Upper lobe of left lung (tissue), 4 donors: ENCODE measurements around the gene ZNF678.

Experiments used
- POLR2A ChIP-seq, 4 donors: fragments of 450-650 bp; IDR thresholded peaks; one replicate each; pipeline ENCODE4 v1.5.1; 2016 to 2017; ENCODE audit warnings: antibody characterized with exemption in 4 of 4, mild to moderate bottlenecking in 2 of 4
- POLR2AphosphoS5 ChIP-seq, 2 donors: sonication (generic); formaldehyde crosslinking; IDR thresholded peaks; one replicate each; pipeline ENCODE4 v1.5.1; 2017; ENCODE audit warnings: antibody characterized with exemption in 2 of 2
- TF ChIP-seq, protein P1 (sequence below), 6 experiments: fragments of 450-650 bp in 4 of 6; fragments of 200-600 bp in 2 of 6; sonication (generic) in 2 of 6; IDR thresholded peaks; one replicate each; pipeline ENCODE4 v1.5.1; 2016 to 2019; ENCODE audit warnings: antibody characterized with exemption in 6 of 6

DNA sequence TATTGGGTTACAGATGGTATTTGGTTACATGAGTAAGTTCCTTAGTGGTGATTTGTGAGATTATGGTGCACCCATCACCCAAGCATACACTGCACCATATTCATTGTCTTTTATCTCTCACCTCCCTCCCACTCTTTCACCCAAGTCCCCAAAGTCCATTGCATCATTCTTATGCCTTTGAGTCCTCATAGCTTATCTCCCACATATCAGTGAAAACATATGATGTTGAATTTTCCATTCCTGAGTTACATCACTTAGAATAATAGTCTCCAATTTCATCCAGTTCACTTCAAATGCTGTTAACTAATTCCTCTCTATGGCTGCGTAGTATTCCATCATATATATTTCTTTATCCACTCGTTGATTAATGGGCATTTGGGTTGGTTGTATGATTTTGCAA is 36.8 kb upstream of the ZNF678 start:
- TF ChIP-seq, protein P1, sequence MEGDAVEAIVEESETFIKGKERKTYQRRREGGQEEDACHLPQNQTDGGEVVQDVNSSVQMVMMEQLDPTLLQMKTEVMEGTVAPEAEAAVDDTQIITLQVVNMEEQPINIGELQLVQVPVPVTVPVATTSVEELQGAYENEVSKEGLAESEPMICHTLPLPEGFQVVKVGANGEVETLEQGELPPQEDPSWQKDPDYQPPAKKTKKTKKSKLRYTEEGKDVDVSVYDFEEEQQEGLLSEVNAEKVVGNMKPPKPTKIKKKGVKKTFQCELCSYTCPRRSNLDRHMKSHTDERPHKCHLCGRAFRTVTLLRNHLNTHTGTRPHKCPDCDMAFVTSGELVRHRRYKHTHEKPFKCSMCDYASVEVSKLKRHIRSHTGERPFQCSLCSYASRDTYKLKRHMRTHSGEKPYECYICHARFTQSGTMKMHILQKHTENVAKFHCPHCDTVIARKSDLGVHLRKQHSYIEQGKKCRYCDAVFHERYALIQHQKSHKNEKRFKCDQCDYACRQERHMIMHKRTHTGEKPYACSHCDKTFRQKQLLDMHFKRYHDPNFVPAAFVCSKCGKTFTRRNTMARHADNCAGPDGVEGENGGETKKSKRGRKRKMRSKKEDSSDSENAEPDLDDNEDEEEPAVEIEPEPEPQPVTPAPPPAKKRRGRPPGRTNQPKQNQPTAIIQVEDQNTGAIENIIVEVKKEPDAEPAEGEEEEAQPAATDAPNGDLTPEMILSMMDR (IDR thresholded peaks at IDR 0.05): no peak
- TF ChIP-seq POLR2AphosphoS5 (IDR thresholded peaks at IDR 0.05) (no peak), POLR2A (IDR thresholded peaks at IDR 0.05) (no peak)
